Panc1 (cell line): ENCODE measurements around the gene TK2.

Experiments
- CTCF ChIP-seq: fragments of 450-650 bp; IDR thresholded peaks from 2 replicates; pipeline ENCODE4 v1.5.1; 2017; ENCODE audit warnings: mild to moderate bottlenecking
- POLR2AphosphoS5 ChIP-seq: IDR thresholded peaks from 2 replicates; pipeline ENCODE4 v1.6.1; 2012; ENCODE audit warnings: mild to moderate bottlenecking, low read depth, low read length, moderate library complexity

DNA sequence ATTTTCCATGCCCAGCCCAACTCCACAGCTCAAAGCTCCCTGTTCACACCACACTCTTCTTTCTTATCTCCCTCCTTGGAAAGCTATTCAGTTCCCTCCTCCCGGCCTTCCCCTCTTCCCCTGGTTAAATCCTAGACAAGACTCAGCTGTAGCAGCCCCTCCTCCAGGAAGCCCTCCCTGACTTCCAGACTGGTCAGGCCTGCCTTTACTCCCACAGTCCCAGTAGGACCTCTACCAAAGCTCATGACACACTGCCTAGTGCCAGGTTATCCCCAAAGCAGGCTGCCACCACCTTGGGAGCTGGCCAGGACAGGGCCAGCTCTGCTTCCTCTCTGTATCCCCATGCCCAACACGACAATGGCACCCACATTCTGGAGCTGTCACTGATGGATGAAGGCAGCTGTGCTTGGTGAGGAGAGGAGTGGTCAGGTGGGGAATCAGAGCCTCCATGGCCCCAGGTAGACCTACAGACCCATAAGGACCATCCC, 72.8 kb downstream of the TK2 start:
- TF ChIP-seq POLR2AphosphoS5 (no peak), CTCF (no peak)
